ENCODE measurements around the gene NLRP9.

Gene NLRP9

GRCh38 chr19:55673889-55674288 lies 64.3 kb downstream of the NLRP9 start:
- Histone ChIP-seq H3K4me3 (replicated peaks; ENCODE audit: insufficient read depth, low read length) (no peak overlapping the region), H3K27ac (replicated peaks) (no peak overlapping the region), H3K27me3 (ENCODE audit: insufficient read depth, poor library complexity, severe bottlenecking) (no peaks in the 10 kb centered on the region)
- no peak for DNase-seq (ENCODE audit: low read depth in 1 of 2, low spot score in 1 of 2)
- no peak for TF ChIP-seq CTCF (IDR thresholded peaks at IDR 0.05; ENCODE audit: insufficient read depth, low read length)
- no peak for TF ChIP-seq POLR2AphosphoS5 (IDR thresholded peaks at IDR 0.05; ENCODE audit: low read depth)
- no peak for TF ChIP-seq SPI1 (IDR thresholded peaks at IDR 0.05; ENCODE audit: borderline replicate concordance, low read depth)
- no peak for TF ChIP-seq REST (IDR thresholded peaks at IDR 0.05; ENCODE audit: insufficient replicate concordance, low read depth)
- no peak for TF ChIP-seq GABPA (IDR thresholded peaks at IDR 0.05; ENCODE audit: low read depth)

DNA sequence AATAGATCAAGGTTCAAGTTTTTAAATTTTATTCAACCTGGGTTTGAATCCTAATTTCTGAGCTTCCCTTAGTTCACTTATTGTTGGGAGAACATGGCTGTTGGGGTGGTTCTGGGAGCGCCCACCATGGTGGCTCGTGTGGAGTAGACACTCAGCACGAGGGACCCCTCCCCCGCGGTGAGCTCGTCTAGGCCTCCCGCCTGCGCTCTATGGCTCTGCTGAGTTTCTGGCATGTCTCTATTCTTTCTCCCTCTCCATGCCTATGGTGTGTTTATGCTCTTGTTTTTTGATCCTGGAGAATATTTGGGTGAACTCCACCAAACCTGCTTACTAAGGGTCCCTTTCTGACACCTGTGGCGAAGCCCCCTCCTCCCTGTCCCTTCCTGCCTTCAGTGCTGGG lies 64.7 kb downstream of the NLRP9 start:
- H3K27me3 ChIP-seq (ENCODE audit: insufficient read depth, poor library complexity, severe bottlenecking), result no peaks in the 10 kb centered on the region
- no peak for DNase-seq (ENCODE audit: low read depth in 1 of 2, low spot score in 1 of 2)
- H3K4me3 ChIP-seq (replicated peaks; ENCODE audit: insufficient read depth, low read length), result no peak overlapping the region
- no peak overlapping the region for H3K27ac ChIP-seq (replicated peaks)
- TF ChIP-seq REST (IDR thresholded peaks at IDR 0.05; ENCODE audit: insufficient replicate concordance, low read depth) (no peak), POLR2AphosphoS5 (IDR thresholded peaks at IDR 0.05; ENCODE audit: low read depth) (no peak), SPI1 (IDR thresholded peaks at IDR 0.05; ENCODE audit: borderline replicate concordance, low read depth) (no peak), GABPA (IDR thresholded peaks at IDR 0.05; ENCODE audit: low read depth) (no peak), CTCF (IDR thresholded peaks at IDR 0.05; ENCODE audit: insufficient read depth, low read length) (no peak)

- TF ChIP-seq SPI1 (IDR thresholded peaks at IDR 0.05; ENCODE audit: borderline replicate concordance, low read depth), result no peak
- TF ChIP-seq REST (IDR thresholded peaks at IDR 0.05; ENCODE audit: insufficient replicate concordance, low read depth), result no peak
- TF ChIP-seq POLR2AphosphoS5 (IDR thresholded peaks at IDR 0.05; ENCODE audit: low read depth), result no peak
- TF ChIP-seq CTCF (IDR thresholded peaks at IDR 0.05; ENCODE audit: insufficient read depth, low read length), result no peak
- TF ChIP-seq GABPA (IDR thresholded peaks at IDR 0.05; ENCODE audit: low read depth), result no peak
- H3K27ac ChIP-seq (replicated peaks), result no peak overlapping the region
- H3K27me3 ChIP-seq (ENCODE audit: insufficient read depth, poor library complexity, severe bottlenecking), result no peaks in the 10 kb centered on the region
- no peak overlapping the region for H3K4me3 ChIP-seq (replicated peaks; ENCODE audit: insufficient read depth, low read length)
- no peak for DNase-seq (ENCODE audit: low read depth in 1 of 2, low spot score in 1 of 2)
Observed at GRCh38 chr19:55672418-55672817, 65.8 kb downstream of the NLRP9 start.

Data from HL-60 (cell line).